ENCODE measurements around the gene HOXB4. TPM values are rescaled to one million over a fixed set of nuclear protein-coding genes. Genes with fewer than 3 reads are reported as not detected.
A peak's percentile ranks its signal among the peaks of the same experiment; 100 is the strongest.

Gene HOXB4
- total RNA-seq, 2 experiments from 2014 or later, result 1.7 to 2.0 TPM

- Mint-ChIP-seq H3K36me3 (ENCODE audit: low read depth) (no peaks in the 10 kb centered on the region), H3K4me1 (ENCODE audit: low read depth) (peaks cover 34% of the 10 kb centered on the region)
Measured at GRCh38 chr17:48576479-48577309, 1.5 kb downstream of the HOXB4 start.

GRCh38 chr17:48575673-48576478 is 2.3 kb downstream of the HOXB4 start:
- no peaks in the 10 kb centered on the region for H3K36me3 Mint-ChIP-seq (ENCODE audit: low read depth)
- peaks cover 27% of the 10 kb centered on the region for H3K4me1 Mint-ChIP-seq (ENCODE audit: low read depth)
- ChIA-PET CTCF (no interaction called here), POLR2A (interaction anchor here (0.7 to 1.9 kb wide), 3 partner anchors 10 to 53 kb away, joined by 3 to 5 read pairs (median 3); no protein-coding TSS in a partner anchor)
- DNase-seq, result no peak
- no peak overlapping the region for H3K27ac Mint-ChIP-seq
- no peak for TF ChIP-seq CTCF (IDR thresholded peaks at IDR 0.05)
- H3K4me3 Mint-ChIP-seq, result no peak overlapping the region
- H3K9me3 Mint-ChIP-seq, result no peaks in the 10 kb centered on the region
- intact Hi-C loops (cut with micrococcal nuclease), result no loop called here
- ATAC-seq, result no peak
- H3K27me3 Mint-ChIP-seq, result peaks cover 21% of the 10 kb centered on the region

More at GRCh38 chr17:48576479-48577309, 1.5 kb downstream of the HOXB4 start:
- no peak for ATAC-seq
- Mint-ChIP-seq H3K27ac (no peak overlapping the region), H3K9me3 (no peaks in the 10 kb centered on the region), H3K27me3 (peaks cover 29% of the 10 kb centered on the region), H3K4me3 (peak overlapping the region; percentile 76)
- intact Hi-C loops (cut with micrococcal nuclease), result no loop called here
- ChIA-PET POLR2A (interaction anchor here (0.7 to 1.9 kb wide), 4 partner anchors 11 to 54 kb away, joined by 3 to 5 read pairs (median 3); no protein-coding TSS in a partner anchor), CTCF (interaction anchor here (1.0 kb wide), 1 partner anchor 225 kb away, joined by 3 read pairs; no protein-coding TSS in a partner anchor)
- DNase-seq, result no peak
- no peak for TF ChIP-seq CTCF (IDR thresholded peaks at IDR 0.05)

- no peaks in the 10 kb centered on the region for H3K36me3 Mint-ChIP-seq (ENCODE audit: low read depth)
- H3K4me1 Mint-ChIP-seq (ENCODE audit: low read depth), result peaks cover 25% of the 10 kb centered on the region
- DNase-seq (no peak), ATAC-seq (no peak)
- no peak for TF ChIP-seq CTCF (IDR thresholded peaks at IDR 0.05)
- no peak overlapping the region for H3K4me3 Mint-ChIP-seq
- intact Hi-C loops (cut with micrococcal nuclease), result no loop called here
- POLR2A ChIA-PET, result no interaction called here
- no peak overlapping the region for H3K27ac Mint-ChIP-seq
- peaks cover 14% of the 10 kb centered on the region for H3K27me3 Mint-ChIP-seq
- CTCF ChIA-PET, result interaction anchor here (0.8 to 1.1 kb wide), 3 partner anchors 8 to 223 kb away, joined by 3 to 6 read pairs (median 3); partner anchors contain the start of gene HOXB5
- H3K9me3 Mint-ChIP-seq, result no peaks in the 10 kb centered on the region
Measured at GRCh38 chr17:48575066-48575582, 3.0 kb downstream of the HOXB4 start.

- Mint-ChIP-seq H3K36me3 (ENCODE audit: low read depth) (no peaks in the 10 kb centered on the region), H3K9me3 (no peaks in the 10 kb centered on the region)
- intact Hi-C loops (cut with micrococcal nuclease), result no loop called here
Measured at GRCh38 chr17:48574505-48575065, 3.6 kb downstream of the HOXB4 start.

More at GRCh38 chr17:48574505-48575065, 3.6 kb downstream of the HOXB4 start:
- Mint-ChIP-seq H3K4me3 (no peak overlapping the region), H3K4me1 (ENCODE audit: low read depth) (peaks cover 22% of the 10 kb centered on the region), H3K27ac (no peak overlapping the region), H3K27me3 (peaks cover 10% of the 10 kb centered on the region)
- ChIA-PET POLR2A (no interaction called here), CTCF (interaction anchor here (0.6 to 1.1 kb wide), 6 partner anchors 8 to 228 kb away, joined by 3 to 6 read pairs (median 3); partner anchors contain the start of gene HOXB5)
- ATAC-seq, result no peak
- no peak for DNase-seq
- no peak for TF ChIP-seq CTCF (IDR thresholded peaks at IDR 0.05)

Data from activated CD8-positive, alpha-beta T cell treated with anti-CD3 and anti-CD28 coated beads for 36 hours (primary cell).